Endodermal cell (in vitro differentiated cells): ENCODE results near the gene NEUROG1. TPM values are rescaled to one million over a fixed set of nuclear protein-coding genes. Genes with fewer than 3 reads are reported as not detected.

ENCODE experiments used
- DNase-seq: peaks from one replicate; pipeline ENCODE4 v3.0.0-alpha.2; 2017
- H3K27ac ChIP-seq: 2 replicates; pipeline ENCODE4 v1.5.1; 2013; ENCODE audit warnings: mild to moderate bottlenecking, low read depth, low read length, moderate library complexity
- H3K27me3 ChIP-seq: 2 replicates; pipeline ENCODE4 v1.6.1; 2013; ENCODE audit warnings: mild to moderate bottlenecking, low read length, moderate library complexity; ENCODE audit not compliant: insufficient read depth, control insufficient read depth, poor library complexity, severe bottlenecking
- H3K36me3 ChIP-seq: 2 replicates; pipeline ENCODE4 v1.7.0; 2013; ENCODE audit warnings: mild to moderate bottlenecking, low read length, moderate library complexity; ENCODE audit not compliant: control insufficient read depth, insufficient read depth
- H3K4me1 ChIP-seq: one replicate; pipeline ENCODE4 v1.7.0; 2013; ENCODE audit warnings: low read length; ENCODE audit not compliant: control insufficient read depth, insufficient read depth
- H3K4me3 ChIP-seq: 2 replicates; pipeline ENCODE4 v1.5.1; 2013; ENCODE audit warnings: mild to moderate bottlenecking, low read length, moderate library complexity
- H3K9ac ChIP-seq: 2 replicates; pipeline ENCODE4 v1.6.1; 2013; ENCODE audit warnings: mild to moderate bottlenecking, low read length, moderate library complexity; ENCODE audit not compliant: poor library complexity, severe bottlenecking; ENCODE audit errors: extremely low read depth
- H3K9me3 ChIP-seq: 2 replicates; pipeline ENCODE4 v1.6.1; 2013; ENCODE audit warnings: mild to moderate bottlenecking, low read length, moderate library complexity; ENCODE audit not compliant: control insufficient read depth
- H3K27ac Mint-ChIP-seq: 2 replicates; pipeline ENCODE4 v1.8.0; 2020; ENCODE audit warnings: mixed read lengths
- H3K27me3 Mint-ChIP-seq: 2 replicates; pipeline ENCODE4 v1.8.0; 2021; ENCODE audit warnings: mild to moderate bottlenecking, mixed read lengths; ENCODE audit not compliant: insufficient read depth
- H3K36me3 Mint-ChIP-seq: 2 replicates; pipeline ENCODE4 v1.8.0; 2020; ENCODE audit warnings: low read depth, mixed read lengths
- H3K4me1 Mint-ChIP-seq: 2 replicates; pipeline ENCODE4 v1.8.0; 2020; ENCODE audit warnings: mixed read lengths
- H3K4me3 Mint-ChIP-seq: 2 replicates; pipeline ENCODE4 v1.8.0; 2020; ENCODE audit warnings: mild to moderate bottlenecking, moderate library complexity, mixed read lengths
- H3K9me3 Mint-ChIP-seq: 2 replicates; pipeline ENCODE4 v1.8.0; 2020; ENCODE audit warnings: mild to moderate bottlenecking, mixed read lengths
- CTCF ChIP-seq: fragments of 200-600 bp; sonication (generic); conservative IDR thresholded peaks from 2 replicates; pipeline ENCODE4 v1.5.0; 2021; ENCODE audit warnings: antibody characterized with exemption, mild to moderate bottlenecking
- WGBS, 2 experiments: methylation state at CpG; one replicate each; pipeline versions ENCODE4 v1.1.5 to v1.1.7; 2013; ENCODE audit warnings: missing lambda C conversion rate in 2 of 2, mixed read lengths in 1 of 2; ENCODE audit not compliant: insufficient coverage in 1 of 2, insufficient read length in 1 of 2; 5-methylcytosine and 5-hydroxymethylcytosine counted together
- total RNA-seq, 2 donors: library from RNA; stranded (reverse); fragmentation: NEBNext Ultra II Directional in 1 of 2; extraction: Animal tissue kit (Norgen Biotek cat#: 25700) in 1 of 2; gene quantifications; 2 replicates in 1 of 2; 3 replicates in 1 of 2; pipeline ENCODE4 v1.2.1, GENCODE V29; 2021

Gene NEUROG1
- total RNA-seq, 2 donors from 2014 or later, result not detected

GRCh38 chr5:135493406-135494180 is 42.2 kb downstream of the NEUROG1 start:
- DNase-seq, result no peak
- H3K9me3 ChIP-seq, result no peaks in the 10 kb centered on the region
- Mint-ChIP-seq H3K4me3 (no peak overlapping the region), H3K9me3 (no peaks in the 10 kb centered on the region), H3K4me1 (peaks cover 21% of the 10 kb centered on the region), H3K36me3 (no peaks in the 10 kb centered on the region), H3K27me3 (no peaks in the 10 kb centered on the region), H3K27ac (no peak overlapping the region)
- H3K27me3 ChIP-seq, result peaks cover 100% of the 10 kb centered on the region
- H3K36me3 ChIP-seq, result no peaks in the 10 kb centered on the region
- H3K9ac ChIP-seq, result no peak overlapping the region
- TF ChIP-seq CTCF, result no peak
- H3K4me3 ChIP-seq, result no peak overlapping the region
- H3K4me1 ChIP-seq, result peaks cover 6% of the 10 kb centered on the region
- 65 to 86% methylated on average over 3 to 8 of the region's 8 CpGs for WGBS, 2 experiments
- no peak overlapping the region for H3K27ac ChIP-seq

- H3K27ac Mint-ChIP-seq, result no peak overlapping the region
- no peak overlapping the region for H3K9ac ChIP-seq
- H3K4me3 ChIP-seq, result no peak overlapping the region
- peaks cover 6% of the 10 kb centered on the region for H3K4me1 ChIP-seq
- no peaks in the 10 kb centered on the region for H3K9me3 ChIP-seq
- peaks cover 100% of the 10 kb centered on the region for H3K27me3 ChIP-seq
- H3K27ac ChIP-seq, result no peak overlapping the region
- H3K36me3 Mint-ChIP-seq, result no peaks in the 10 kb centered on the region
- DNase-seq, result no peak
- H3K9me3 Mint-ChIP-seq, result no peaks in the 10 kb centered on the region
- no peak overlapping the region for H3K4me3 Mint-ChIP-seq
- H3K36me3 ChIP-seq, result no peaks in the 10 kb centered on the region
- H3K27me3 Mint-ChIP-seq, result no peaks in the 10 kb centered on the region
- 54 to 57% methylated on average over 2 to 3 of the region's 3 CpGs for WGBS, 2 experiments
- peaks cover 30% of the 10 kb centered on the region for H3K4me1 Mint-ChIP-seq
- no peak for TF ChIP-seq CTCF
Observed at GRCh38 chr5:135492319-135492626, 43.5 kb downstream of the NEUROG1 start.

- no peaks in the 10 kb centered on the region for H3K9me3 ChIP-seq
- peaks cover 100% of the 10 kb centered on the region for H3K27me3 ChIP-seq
- H3K4me3 ChIP-seq, result peak overlapping the region; percentile 37
- no peak overlapping the region for H3K27ac Mint-ChIP-seq
- H3K4me3 Mint-ChIP-seq, result no peak overlapping the region
- H3K9ac ChIP-seq, result no peak overlapping the region
- H3K27ac ChIP-seq, result no peak overlapping the region
- H3K27me3 Mint-ChIP-seq, result no peaks in the 10 kb centered on the region
- peaks cover 6% of the 10 kb centered on the region for H3K4me1 ChIP-seq
- no peak for TF ChIP-seq CTCF
- H3K4me1 Mint-ChIP-seq, result peaks cover 30% of the 10 kb centered on the region
- H3K36me3 Mint-ChIP-seq, result no peaks in the 10 kb centered on the region
- H3K36me3 ChIP-seq, result no peaks in the 10 kb centered on the region
- 1 to 3% methylated on average over 23 to 40 of the region's 40 CpGs for WGBS, 2 experiments
- peak; percentile 85 for DNase-seq
- no peaks in the 10 kb centered on the region for H3K9me3 Mint-ChIP-seq
Observed at GRCh38 chr5:135491552-135492318, 44.0 kb downstream of the NEUROG1 start.
